ENCODE measurements around the gene ERRFI1. TPM values are rescaled to one million over a fixed set of nuclear protein-coding genes. Genes with fewer than 3 reads are reported as not detected.
"Not testable (repeated sequence)": the region's sequence is repeated elsewhere in the genome, so short reads cannot be mapped to it uniquely, and the experiment has no call there.

The ERRFI1 gene
- 100 to 1,000 TPM in 2 of 3 donors, 10 to 100 TPM in 1; 93.0 to 211 (median 135) TPM for polyA plus RNA-seq

- WGBS, 3 donors: 3 to 5% (median 4%) methylated on average over 79 to 98 of the region's 98 CpGs
- H3K27ac ChIP-seq (ENCODE audit: low read depth, low read length): peak within 1 kb of the TSS; percentile 66
These were observed at the start of gene ERRFI1 for GRCh38 chr1:8026153-8026975. Gene ERRFI1 (minus strand): TSS chr1:8026309. CDS start chr1:8015619, 10,690 bp downstream.

- WGBS, 3 donors: 91 to 92% (median 92%) methylated on average over 10 of the region's 10 CpGs
- H3K27ac ChIP-seq (ENCODE audit: low read depth, low read length): no peak overlapping the region
These were observed 49.5 kb upstream of the ERRFI1 start for GRCh38 chr1:8075511-8076051.

GRCh38 chr1:8073112-8073855 is 47.2 kb upstream of the ERRFI1 start:
- H3K27ac ChIP-seq (ENCODE audit: low read depth, low read length): no peak overlapping the region
- WGBS, 3 donors: 62 to 76% (median 70%) methylated on average over 7 of the region's 7 CpGs

GRCh38 chr1:8070381-8070811 is 44.3 kb upstream of the ERRFI1 start:
- H3K27ac ChIP-seq (ENCODE audit: low read depth, low read length): no peak overlapping the region
- 23 to 62% (median 56%) methylated on average over 10 of the region's 10 CpGs for WGBS, 3 donors

GRCh38 chr1:8069614-8070320 is 43.7 kb upstream of the ERRFI1 start:
- 58 to 94% (median 93%) methylated on average over 8 of the region's 8 CpGs for WGBS, 3 donors
- H3K27ac ChIP-seq (ENCODE audit: low read depth, low read length): not testable (repeated sequence)

GRCh38 chr1:8065369-8065768 is 39.3 kb upstream of the ERRFI1 start:
- 88 to 93% (median 92%) methylated on average over 4 of the region's 4 CpGs for WGBS, 3 donors
- H3K27ac ChIP-seq (ENCODE audit: low read depth, low read length): no peak overlapping the region

GRCh38 chr1:8063298-8064036 is 37.4 kb upstream of the ERRFI1 start:
- WGBS, 3 donors: 50 to 75% (median 55%) methylated on average over 7 of the region's 7 CpGs
- no peak overlapping the region for H3K27ac ChIP-seq (ENCODE audit: low read depth, low read length)

GRCh38 chr1:8062861-8063260 is 36.8 kb upstream of the ERRFI1 start:
- no peak overlapping the region for H3K27ac ChIP-seq (ENCODE audit: low read depth, low read length)

GRCh38 chr1:8061673-8062386 is 35.7 kb upstream of the ERRFI1 start:
- WGBS, 3 donors: 70 to 91% (median 88%) methylated on average over 11 of the region's 11 CpGs

More at GRCh38 chr1:8062861-8063260, 36.8 kb upstream of the ERRFI1 start:
- WGBS, 3 donors: 65 to 89% (median 87%) methylated on average over 4 of the region's 4 CpGs

GRCh38 chr1:8061210-8061609 is 35.1 kb upstream of the ERRFI1 start:
- H3K27ac ChIP-seq (ENCODE audit: low read depth, low read length): no peak overlapping the region

More at GRCh38 chr1:8061673-8062386, 35.7 kb upstream of the ERRFI1 start:
- no peak overlapping the region for H3K27ac ChIP-seq (ENCODE audit: low read depth, low read length)

- no peak overlapping the region for H3K27ac ChIP-seq (ENCODE audit: low read depth, low read length)
- 85 to 90% (median 89%) methylated on average over 6 of the region's 6 CpGs for WGBS, 3 donors
These were observed 33.1 kb upstream of the ERRFI1 start for GRCh38 chr1:8059161-8059622.

GRCh38 chr1:8057779-8058178 is 31.7 kb upstream of the ERRFI1 start:
- WGBS, 3 donors: 94 to 95% (median 95%) methylated on average over 7 of the region's 7 CpGs
- not testable (repeated sequence) for H3K27ac ChIP-seq (ENCODE audit: low read depth, low read length)

- H3K27ac ChIP-seq (ENCODE audit: low read depth, low read length): no peak overlapping the region
- WGBS, 3 donors: 86 to 94% (median 91%) methylated on average over 4 of the region's 4 CpGs
These were observed 29.9 kb upstream of the ERRFI1 start for GRCh38 chr1:8055973-8056372.

- H3K27ac ChIP-seq (ENCODE audit: low read depth, low read length): no peak overlapping the region
- 68 to 75% (median 75%) methylated on average over 5 of the region's 5 CpGs for WGBS, 3 donors
These were observed 27.9 kb upstream of the ERRFI1 start for GRCh38 chr1:8053878-8054567.

GRCh38 chr1:8051650-8052049 is 25.5 kb upstream of the ERRFI1 start:
- H3K27ac ChIP-seq (ENCODE audit: low read depth, low read length): no peak overlapping the region
- whole genome bisulfite sequencing, 3 donors: 87 to 95% (median 89%) methylated on average over 4 of the region's 4 CpGs

- WGBS, 3 donors: 90 to 98% (median 91%) methylated on average over 4 of the region's 4 CpGs
- not testable (repeated sequence) for H3K27ac ChIP-seq (ENCODE audit: low read depth, low read length)
These were observed 23.1 kb upstream of the ERRFI1 start for GRCh38 chr1:8049229-8049628.

Measured in adipose tissue (tissue), 3 donors.